ENCODE measurements around the gene KCNH2. TPM values are rescaled to one million over a fixed set of nuclear protein-coding genes. Genes with fewer than 3 reads are reported as not detected.
"Not testable (repeated sequence)": the region's sequence is repeated elsewhere in the genome, so short reads cannot be mapped to it uniquely, and the experiment has no call there.

KCNH2 gene
- total and polyA plus RNA-seq, 2 donors (not counting 1 experiment from before 2014, with no cell fraction given) = 0.86 to 2.7 TPM

GRCh38 chr7:151026771-151027727, 48.9 kb upstream of the KCNH2 start:
- not testable (repeated sequence) for H4K20me1 ChIP-seq (ENCODE audit: control insufficient read depth, insufficient read depth, low read length, poor library complexity, severe bottlenecking); H3K36me3 ChIP-seq (replicated peaks in 1 of 2; ENCODE audit: control extremely low read depth in 1 of 2, control insufficient read depth in 1 of 2, extremely low read depth in 1 of 2, insufficient read depth in 2 of 2, low read length in 1 of 2); DNase-seq; H3K9me3 ChIP-seq (ENCODE audit: control extremely low read depth in 1 of 3, control insufficient read depth in 2 of 3, insufficient read depth in 1 of 3, low read length in 2 of 3); H3K9me3 Mint-ChIP-seq (ENCODE audit: insufficient read depth); ATAC-seq (ENCODE audit: low read depth)
- Histone ChIP-seq H3K27me3 (replicated peaks in 1 of 4; ENCODE audit: control extremely low read depth in 1 of 4, control insufficient read depth in 3 of 4, insufficient read depth in 4 of 4, low read length in 3 of 4) (peaks cover 0 to 29% (median 8%) of the 10 kb centered on the region in 4 experiments), H3K79me2 (ENCODE audit: control insufficient read depth, insufficient read depth, low read length) (peaks cover 14% of the 10 kb centered on the region), H2AFZ (ENCODE audit: insufficient read depth, low read depth, low read length, poor library complexity, severe bottlenecking) (peak overlapping the region; percentile 75), H3K4me2 (replicated peaks; ENCODE audit: low read depth, low read length, poor library complexity, severe bottlenecking) (peak overlapping the region; percentile 82), H3K4me1 (ENCODE audit: control insufficient read depth in 2 of 2, insufficient read depth in 2 of 2, low read length in 2 of 2) (peaks cover 11 to 17% of the 10 kb centered on the region in 2 donors), H3K4me3 (ENCODE audit: control extremely low read depth in 1 of 5, extremely low read depth in 1 of 5, insufficient read depth in 1 of 5, low read depth in 2 of 5, low read length in 4 of 5) (peak overlapping the region in 4 of 5 experiments; percentile 54 to 86 (median 80)), H3K9ac (ENCODE audit: low read length) (peak overlapping the region; percentile 76), H3K27ac (ENCODE audit: low read length in 2 of 2) (peak overlapping the region; percentile 95 to 96)
- 50% methylated on average over 13 of the region's 19 CpGs for WGBS (ENCODE audit: insufficient coverage)
- Mint-ChIP-seq H3K27me3 (peaks cover 13% of the 10 kb centered on the region), H3K27ac (peak overlapping the region; percentile 99), H3K4me3 (peak overlapping the region; percentile 97), H3K4me1 (peaks cover 23% of the 10 kb centered on the region)
- intact Hi-C loops (cut with micrococcal nuclease) = loop anchor here (5.0 to 10.0 kb wide), 2 partner anchors 662 to 1255 kb away; partner anchors contain the start of genes REPIN1 and ZNF467
- CTCF ChIA-PET = interaction anchor here (1.1 to 2.8 kb wide), 3 partner anchors 9 to 58 kb away, joined by 3 to 25 read pairs (median 7); no protein-coding TSS in a partner anchor
- POLR2A ChIA-PET = interaction anchor here (0.5 to 1.5 kb wide), 5 partner anchors 9 to 221 kb away, joined by 5 to 12 read pairs (median 8); partner anchors contain the start of gene FASTK

DNA sequence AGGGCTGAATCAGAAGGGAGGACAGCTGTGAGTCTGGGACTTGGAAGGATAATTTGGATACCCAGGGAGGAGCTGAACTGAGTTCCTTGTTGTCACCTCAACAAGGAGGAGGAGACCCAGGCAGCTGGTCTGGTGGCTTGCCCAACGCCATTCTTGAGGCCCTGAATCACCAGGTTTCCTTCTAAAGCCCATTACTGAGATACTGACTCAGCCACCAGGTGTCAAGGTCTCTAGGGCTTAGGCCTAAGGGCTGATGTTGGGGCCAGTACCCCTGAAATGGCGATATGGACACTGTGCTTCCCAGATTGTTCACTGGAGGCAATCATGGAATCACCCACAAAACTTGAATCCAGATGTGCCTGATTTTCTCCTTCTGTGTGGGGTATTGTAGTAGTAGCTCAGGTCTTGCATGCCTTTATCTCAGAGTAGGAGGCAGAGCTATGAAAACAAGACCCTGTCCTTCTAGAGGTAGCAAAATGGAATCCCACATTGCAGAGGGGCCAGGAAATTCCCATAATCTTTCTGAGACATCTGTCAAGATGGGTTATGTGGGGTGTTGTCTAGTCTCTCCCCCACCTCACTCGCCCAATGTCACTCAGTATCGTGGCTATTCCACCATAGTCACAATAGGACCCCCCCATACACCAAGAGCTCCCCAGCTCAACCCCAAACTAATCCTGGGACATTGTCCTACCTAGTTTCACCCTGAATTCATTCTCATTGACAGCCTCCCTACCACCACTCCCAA, 48.0 kb upstream of the KCNH2 start:
- 68% methylated on average over 2 of the region's 4 CpGs for WGBS (ENCODE audit: insufficient coverage)
- ChIA-PET POLR2A (no interaction called here), CTCF (interaction anchor here (1.2 kb wide), 2 partner anchors 8 to 17 kb away, joined by 3 to 7 read pairs; no protein-coding TSS in a partner anchor)
- no peaks in the 10 kb centered on the region for H3K9me3 ChIP-seq (ENCODE audit: control extremely low read depth in 1 of 3, control insufficient read depth in 2 of 3, insufficient read depth in 1 of 3, low read length in 2 of 3)
- no peak for TF ChIP-seq EZH2 (IDR thresholded peaks at IDR 0.05; ENCODE audit: borderline replicate concordance, insufficient read depth, low read depth, low read length, poor library complexity, severe bottlenecking)
- TF ChIP-seq, protein P1, sequence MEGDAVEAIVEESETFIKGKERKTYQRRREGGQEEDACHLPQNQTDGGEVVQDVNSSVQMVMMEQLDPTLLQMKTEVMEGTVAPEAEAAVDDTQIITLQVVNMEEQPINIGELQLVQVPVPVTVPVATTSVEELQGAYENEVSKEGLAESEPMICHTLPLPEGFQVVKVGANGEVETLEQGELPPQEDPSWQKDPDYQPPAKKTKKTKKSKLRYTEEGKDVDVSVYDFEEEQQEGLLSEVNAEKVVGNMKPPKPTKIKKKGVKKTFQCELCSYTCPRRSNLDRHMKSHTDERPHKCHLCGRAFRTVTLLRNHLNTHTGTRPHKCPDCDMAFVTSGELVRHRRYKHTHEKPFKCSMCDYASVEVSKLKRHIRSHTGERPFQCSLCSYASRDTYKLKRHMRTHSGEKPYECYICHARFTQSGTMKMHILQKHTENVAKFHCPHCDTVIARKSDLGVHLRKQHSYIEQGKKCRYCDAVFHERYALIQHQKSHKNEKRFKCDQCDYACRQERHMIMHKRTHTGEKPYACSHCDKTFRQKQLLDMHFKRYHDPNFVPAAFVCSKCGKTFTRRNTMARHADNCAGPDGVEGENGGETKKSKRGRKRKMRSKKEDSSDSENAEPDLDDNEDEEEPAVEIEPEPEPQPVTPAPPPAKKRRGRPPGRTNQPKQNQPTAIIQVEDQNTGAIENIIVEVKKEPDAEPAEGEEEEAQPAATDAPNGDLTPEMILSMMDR (IDR thresholded peaks at IDR 0.05) = no peak
- ATAC-seq (ENCODE audit: low read depth) (no peak), DNase-seq (no peak)
- H3K9me3 Mint-ChIP-seq (ENCODE audit: insufficient read depth) = no peaks in the 10 kb centered on the region
- no peak overlapping the region for H3K27ac ChIP-seq (ENCODE audit: low read length in 2 of 2)
- H3K36me3 ChIP-seq (replicated peaks in 1 of 2; ENCODE audit: control extremely low read depth in 1 of 2, control insufficient read depth in 1 of 2, extremely low read depth in 1 of 2, insufficient read depth in 2 of 2, low read length in 1 of 2) = no peaks in the 10 kb centered on the region
- H3K27ac Mint-ChIP-seq = no peak overlapping the region
- H4K20me1 ChIP-seq (ENCODE audit: control insufficient read depth, insufficient read depth, low read length, poor library complexity, severe bottlenecking) = no peaks in the 10 kb centered on the region
- intact Hi-C loops (cut with micrococcal nuclease) = loop anchor here (5.0 to 10.0 kb wide), 2 partner anchors 661 to 1254 kb away; partner anchors contain the start of genes REPIN1 and ZNF467
- peaks cover 23% of the 10 kb centered on the region for H3K4me1 Mint-ChIP-seq
- peaks cover 11 to 17% of the 10 kb centered on the region in 2 donors for H3K4me1 ChIP-seq (ENCODE audit: control insufficient read depth in 2 of 2, insufficient read depth in 2 of 2, low read length in 2 of 2)
- no peak overlapping the region for H3K4me2 ChIP-seq (replicated peaks; ENCODE audit: low read depth, low read length, poor library complexity, severe bottlenecking)
- peaks cover 16% of the 10 kb centered on the region for H3K27me3 Mint-ChIP-seq
- peaks cover 11% of the 10 kb centered on the region for H3K79me2 ChIP-seq (ENCODE audit: control insufficient read depth, insufficient read depth, low read length)
- H3K27me3 ChIP-seq (replicated peaks in 1 of 4; ENCODE audit: control extremely low read depth in 1 of 4, control insufficient read depth in 3 of 4, insufficient read depth in 4 of 4, low read length in 3 of 4) = peaks cover 0 to 35% (median 11%) of the 10 kb centered on the region in 4 experiments
- peak overlapping the region; percentile 97 for H3K4me3 Mint-ChIP-seq
- H3K4me3 ChIP-seq (ENCODE audit: control extremely low read depth in 1 of 5, extremely low read depth in 1 of 5, insufficient read depth in 1 of 5, low read depth in 2 of 5, low read length in 4 of 5) = no peak overlapping the region
- no peak overlapping the region for H3K9ac ChIP-seq (ENCODE audit: low read length)
- no peak overlapping the region for H2AFZ ChIP-seq (ENCODE audit: insufficient read depth, low read depth, low read length, poor library complexity, severe bottlenecking)
